ENCODE results near the gene FOXO3.

Gene FOXO3

GRCh38 chr6:108627692-108628550 is 67.2 kb downstream of the FOXO3 start:
- H3K79me2 ChIP-seq (ENCODE audit: control insufficient read depth, low read length) = peaks cover 10% of the 10 kb centered on the region

GRCh38 chr6:108630050-108630714 is 69.5 kb downstream of the FOXO3 start:
- Histone ChIP-seq H3K36me3 (ENCODE audit: control insufficient read depth, low read length) (no peaks in the 10 kb centered on the region), H3K9me3 (ENCODE audit: control insufficient read depth, insufficient read depth, low read length) (no peaks in the 10 kb centered on the region), H3K9me2 (replicated peaks; ENCODE audit: control insufficient read depth, low read length) (no peaks in the 10 kb centered on the region), H3K79me2 (ENCODE audit: control insufficient read depth, low read length) (peaks cover 16% of the 10 kb centered on the region), H3K27me3 (ENCODE audit: control insufficient read depth, low read length) (no peaks in the 10 kb centered on the region), H3K27ac (ENCODE audit: low read depth, low read length) (no peak overlapping the region), H3F3A (ENCODE audit: control insufficient read depth, insufficient read depth) (no peaks in the 10 kb centered on the region), H3K4me1 (ENCODE audit: control insufficient read depth, low read length) (no peaks in the 10 kb centered on the region), H3K4me2 (ENCODE audit: low read length) (no peak overlapping the region), H3K4me3 (ENCODE audit: low read length) (no peak overlapping the region), H4K20me1 (ENCODE audit: control insufficient read depth, insufficient read depth, low read depth, low read length) (no peaks in the 10 kb centered on the region)
- TF ChIP-seq EZH2phosphoT487 (IDR thresholded peaks at IDR 0.05; ENCODE audit: borderline replicate concordance, low read length) (no peak), CTCF (IDR thresholded peaks at IDR 0.05; ENCODE audit: low read depth, low read length, poor library complexity, severe bottlenecking) (no peak)

More at GRCh38 chr6:108627692-108628550, 67.2 kb downstream of the FOXO3 start:
- Histone ChIP-seq H4K20me1 (ENCODE audit: control insufficient read depth, insufficient read depth, low read depth, low read length) (0 out of 2 replicates have a peak, but pooled peaks cover 3% of the 10 kb centered on the region), H3K36me3 (ENCODE audit: control insufficient read depth, low read length) (no peaks in the 10 kb centered on the region), H3K4me3 (ENCODE audit: low read length) (no peak overlapping the region), H3K4me1 (ENCODE audit: control insufficient read depth, low read length) (no peaks in the 10 kb centered on the region), H3K9me2 (replicated peaks; ENCODE audit: control insufficient read depth, low read length) (no peaks in the 10 kb centered on the region), H3K27me3 (ENCODE audit: control insufficient read depth, low read length) (no peaks in the 10 kb centered on the region), H3K27ac (ENCODE audit: low read depth, low read length) (no peak overlapping the region), H3K4me2 (ENCODE audit: low read length) (no peak overlapping the region), H3F3A (ENCODE audit: control insufficient read depth, insufficient read depth) (no peaks in the 10 kb centered on the region), H3K9me3 (ENCODE audit: control insufficient read depth, insufficient read depth, low read length) (no peaks in the 10 kb centered on the region)
- TF ChIP-seq CTCF (IDR thresholded peaks at IDR 0.05; ENCODE audit: low read depth, low read length, poor library complexity, severe bottlenecking) (no peak), EZH2phosphoT487 (IDR thresholded peaks at IDR 0.05; ENCODE audit: borderline replicate concordance, low read length) (no peak)

GRCh38 chr6:108632441-108632840 is 71.7 kb downstream of the FOXO3 start:
- no peak for TF ChIP-seq EZH2phosphoT487 (IDR thresholded peaks at IDR 0.05; ENCODE audit: borderline replicate concordance, low read length)
- TF ChIP-seq CTCF (IDR thresholded peaks at IDR 0.05; ENCODE audit: low read depth, low read length, poor library complexity, severe bottlenecking) = no peak
- no peak overlapping the region for H3K4me2 ChIP-seq (ENCODE audit: low read length)
- H3K27me3 ChIP-seq (ENCODE audit: control insufficient read depth, low read length) = no peaks in the 10 kb centered on the region
- no peak overlapping the region for H3K4me3 ChIP-seq (ENCODE audit: low read length)
- H3K9me2 ChIP-seq (replicated peaks; ENCODE audit: control insufficient read depth, low read length) = no peaks in the 10 kb centered on the region
- H3F3A ChIP-seq (ENCODE audit: control insufficient read depth, insufficient read depth) = no peaks in the 10 kb centered on the region
- H3K9me3 ChIP-seq (ENCODE audit: control insufficient read depth, insufficient read depth, low read length) = no peaks in the 10 kb centered on the region
- H4K20me1 ChIP-seq (ENCODE audit: control insufficient read depth, insufficient read depth, low read depth, low read length) = peaks cover 12% of the 10 kb centered on the region
- H3K27ac ChIP-seq (ENCODE audit: low read depth, low read length) = no peak overlapping the region
- H3K36me3 ChIP-seq (ENCODE audit: control insufficient read depth, low read length) = no peaks in the 10 kb centered on the region
- H3K4me1 ChIP-seq (ENCODE audit: control insufficient read depth, low read length) = peaks cover 7% of the 10 kb centered on the region; the same call in 1 of the 2 replicates
- peaks cover 18% of the 10 kb centered on the region for H3K79me2 ChIP-seq (ENCODE audit: control insufficient read depth, low read length)

Data from DOHH2 (cell line).